ENCODE results near the gene HTATSF1. TPM values are rescaled to one million over a fixed set of nuclear protein-coding genes. Genes with fewer than 3 reads are reported as not detected.

HTATSF1 gene
- total and polyA plus RNA-seq, 9 of the 15 experiments (the other 6 are each of a cell fraction or from before 2014, with no cell fraction given), result 2.6 to 87.7 (median 42.2) TPM

DNA sequence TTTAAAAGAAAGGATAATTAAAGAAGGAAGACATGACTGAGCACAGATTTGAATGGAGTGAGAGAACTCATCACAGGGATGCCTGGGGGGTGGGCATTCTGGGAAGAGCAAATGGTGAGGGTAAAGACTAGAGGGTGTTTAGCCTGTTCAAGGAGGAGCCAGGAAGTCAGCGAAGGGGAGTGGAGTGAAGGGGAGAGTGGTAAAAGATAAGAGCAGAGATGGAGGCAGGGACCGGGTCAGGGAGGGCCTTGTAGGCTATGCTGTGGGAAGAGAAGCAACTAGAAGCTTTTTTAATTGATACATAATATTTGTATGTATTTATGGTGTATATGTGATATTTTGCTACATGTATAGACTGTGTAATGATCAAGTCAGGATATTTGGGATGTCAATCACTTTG, 32.4 kb downstream of the HTATSF1 start:
- H2AFZ ChIP-seq (ENCODE audit: low read depth, low read length), result 0 out of 2 replicates have a peak overlapping the region, but pooled peaks have one; percentile 63
- WGBS (ENCODE audit: insufficient coverage, low coverage, missing lambda C conversion rate), result 0% methylated on average over 2 of the region's 2 CpGs
- H3K9me1 ChIP-seq (ENCODE audit: control insufficient read depth, insufficient read depth, low read length), result no peaks in the 10 kb centered on the region
- intact Hi-C loops (cut with micrococcal nuclease) (no loop called here), in situ Hi-C loops (cut with MboI) (no loop called here)
- H3K4me1 ChIP-seq (replicated peaks in 1 of 2; ENCODE audit: control insufficient read depth in 2 of 2, insufficient read depth in 2 of 2, low read length in 2 of 2), result peaks cover 0 to 10% of the 10 kb centered on the region in 2 experiments; a peak in 3 of 5 replicates
- ATAC-seq (peak; percentile 92), DNase-seq (ENCODE audit: extremely low read depth in 1 of 4, low spot score in 3 of 4) (peak; percentile 6 to 51 (median 28)), FAIRE-seq (no peak)
- H3K27ac ChIP-seq (ENCODE audit: extremely low read depth, low read depth, low read length), result no peak overlapping the region
- no peak overlapping the region for H3K4me3 ChIP-seq
- no peaks in the 10 kb centered on the region; the same call in 1 of the 2 replicates for H3K9me3 ChIP-seq (replicated peaks; ENCODE audit: control insufficient read depth, insufficient read depth, low read depth, low read length)
- ChIA-PET CTCF (ENCODE audit: low intra/inter-chr PET ratio) (no interaction called here), POLR2A (no interaction called here)
- H3K9ac ChIP-seq (ENCODE audit: insufficient read depth in 1 of 2, low read depth in 2 of 2, low read length in 2 of 2), result no peak overlapping the region
- H3K36me3 ChIP-seq (ENCODE audit: control insufficient read depth, insufficient read depth, low read length), result no peaks in the 10 kb centered on the region
- no peaks in the 10 kb centered on the region for H3K79me2 ChIP-seq (ENCODE audit: control insufficient read depth, insufficient read depth, low read length)
- TF ChIP-seq MCM3 (IDR thresholded peaks at IDR 0.05) (0 out of 2 replicates have a peak, but pooled peaks have one; percentile 17), CHD2 (IDR thresholded peaks at IDR 0.05; ENCODE audit: low read depth, low read length) (no peak)
- BruUV-seq (replicated peaks), result no TSS peak
- H3K27me3 ChIP-seq (ENCODE audit: control insufficient read depth in 2 of 2, insufficient read depth in 2 of 2, low read length in 2 of 2), result peaks cover 0 to under 1% of the 10 kb centered on the region in 2 experiments; a peak in 1 of 5 replicates
- H3K4me2 ChIP-seq (ENCODE audit: insufficient read depth, low read length), result no peak overlapping the region
- H4K20me1 ChIP-seq (replicated peaks; ENCODE audit: control insufficient read depth, insufficient read depth, low read length), result no peaks in the 10 kb centered on the region

DNA sequence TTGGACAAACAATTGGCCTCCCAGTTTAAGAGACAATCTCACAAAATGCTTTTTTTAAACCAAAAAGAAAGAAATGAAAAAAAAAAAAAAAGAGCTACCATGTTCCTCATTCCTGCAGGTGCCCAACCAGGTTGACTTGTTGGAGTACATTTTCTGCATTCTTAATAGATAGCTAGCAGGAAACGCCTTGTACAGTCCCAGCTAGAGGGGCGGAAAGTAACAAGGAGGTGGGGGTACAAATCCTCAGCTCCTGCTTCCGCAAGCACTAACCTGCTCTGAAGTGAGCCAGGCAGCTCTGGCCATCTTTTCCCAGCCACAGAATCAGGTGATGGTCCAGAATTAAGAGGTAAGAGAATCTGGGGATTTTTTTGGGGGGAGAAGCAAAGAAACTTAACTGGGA, 34.6 kb downstream of the HTATSF1 start, which contains the start of gene VGLL1:
Gene VGLL1 (plus strand): TSS at position 265 of the 400 bp plus-strand sequence. CDS start 3,806 bp downstream, outside the sequence.
- Histone ChIP-seq H3K4me3 (no peak within 1 kb of the TSS), H3K9me3 (replicated peaks; ENCODE audit: control insufficient read depth, insufficient read depth, low read depth, low read length) (no peaks in the 10 kb centered on the region; the same call in 1 of the 2 replicates), H3K9me1 (ENCODE audit: control insufficient read depth, insufficient read depth, low read length) (no peaks in the 10 kb centered on the region), H3K36me3 (ENCODE audit: control insufficient read depth, insufficient read depth, low read length) (no peaks in the 10 kb centered on the region), H3K4me2 (ENCODE audit: insufficient read depth, low read length) (no peak within 1 kb of the TSS), H4K20me1 (replicated peaks; ENCODE audit: control insufficient read depth, insufficient read depth, low read length) (no peaks in the 10 kb centered on the region), H3K27ac (ENCODE audit: extremely low read depth, low read depth, low read length) (no peak within 1 kb of the TSS), H3K27me3 (ENCODE audit: control insufficient read depth in 2 of 2, insufficient read depth in 2 of 2, low read length in 2 of 2) (peaks cover 2 to 8% of the 10 kb centered on the region in 2 experiments; a peak in 2 of 5 replicates), H3K4me1 (replicated peaks in 1 of 2; ENCODE audit: control insufficient read depth in 2 of 2, insufficient read depth in 2 of 2, low read length in 2 of 2) (peaks cover 0 to 10% of the 10 kb centered on the region in 2 experiments; a peak in 3 of 5 replicates), H2AFZ (ENCODE audit: low read depth, low read length) (no peak within 1 kb of the TSS; the same call in 1 of the 2 replicates), H3K79me2 (ENCODE audit: control insufficient read depth, insufficient read depth, low read length) (no peaks in the 10 kb centered on the region), H3K9ac (ENCODE audit: insufficient read depth in 1 of 2, low read depth in 2 of 2, low read length in 2 of 2) (no peak within 1 kb of the TSS)
- 27% methylated on average over 2 of the region's 3 CpGs for WGBS (ENCODE audit: insufficient coverage, low coverage, missing lambda C conversion rate)
- in situ Hi-C loops (cut with MboI) (no loop called here), intact Hi-C loops (cut with micrococcal nuclease) (no loop called here)
- no TSS peak for BruUV-seq (replicated peaks)
- CTCF ChIA-PET (ENCODE audit: low intra/inter-chr PET ratio), result no interaction called here
- no peak for DNase-seq (ENCODE audit: extremely low read depth in 1 of 4, low spot score in 3 of 4)
- FAIRE-seq, result no peak
- POLR2A ChIA-PET, result no interaction called here
- ATAC-seq, result no peak
- no peak for TF ChIP-seq CBX3 (IDR thresholded peaks at IDR 0.05; ENCODE audit: borderline replicate concordance in 1 of 2, low read length in 2 of 2)
- TF ChIP-seq DEAF1 (CRISPR knock-in tag; IDR thresholded peaks at IDR 0.05), result no peak
- TF ChIP-seq BRF1 (IDR thresholded peaks at IDR 0.05; ENCODE audit: borderline replicate concordance, extremely low read depth, insufficient read length), result no peak
- TF ChIP-seq, protein P1, sequence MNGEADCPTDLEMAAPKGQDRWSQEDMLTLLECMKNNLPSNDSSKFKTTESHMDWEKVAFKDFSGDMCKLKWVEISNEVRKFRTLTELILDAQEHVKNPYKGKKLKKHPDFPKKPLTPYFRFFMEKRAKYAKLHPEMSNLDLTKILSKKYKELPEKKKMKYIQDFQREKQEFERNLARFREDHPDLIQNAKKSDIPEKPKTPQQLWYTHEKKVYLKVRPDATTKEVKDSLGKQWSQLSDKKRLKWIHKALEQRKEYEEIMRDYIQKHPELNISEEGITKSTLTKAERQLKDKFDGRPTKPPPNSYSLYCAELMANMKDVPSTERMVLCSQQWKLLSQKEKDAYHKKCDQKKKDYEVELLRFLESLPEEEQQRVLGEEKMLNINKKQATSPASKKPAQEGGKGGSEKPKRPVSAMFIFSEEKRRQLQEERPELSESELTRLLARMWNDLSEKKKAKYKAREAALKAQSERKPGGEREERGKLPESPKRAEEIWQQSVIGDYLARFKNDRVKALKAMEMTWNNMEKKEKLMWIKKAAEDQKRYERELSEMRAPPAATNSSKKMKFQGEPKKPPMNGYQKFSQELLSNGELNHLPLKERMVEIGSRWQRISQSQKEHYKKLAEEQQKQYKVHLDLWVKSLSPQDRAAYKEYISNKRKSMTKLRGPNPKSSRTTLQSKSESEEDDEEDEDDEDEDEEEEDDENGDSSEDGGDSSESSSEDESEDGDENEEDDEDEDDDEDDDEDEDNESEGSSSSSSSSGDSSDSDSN (IDR thresholded peaks at IDR 0.05; ENCODE audit: borderline replicate concordance in 1 of 2, low read depth in 2 of 2, low read length in 2 of 2), result no peak
- TF ChIP-seq NFE2L1 (tag; IDR thresholded peaks at IDR 0.05; ENCODE audit: borderline replicate concordance, low read depth), result no peak

Measured in K562 (cell line).